IMR-90 (cell line): ENCODE measurements around the gene ZCWPW1.

ENCODE experiments used
- CTCF ChIP-seq: conservative IDR thresholded peaks from 2 replicates; pipeline ENCODE4 v1.5.1; 2012; ENCODE audit warnings: mild to moderate bottlenecking, low read depth, low read length, improper control_type of control experiment
- POLR2A ChIP-seq: IDR thresholded peaks from 2 replicates; pipeline ENCODE4 v1.6.1; 2012; ENCODE audit warnings: mild to moderate bottlenecking, low read depth, low read length
- RFX5 ChIP-seq: IDR thresholded peaks from 2 replicates; pipeline ENCODE4 v1.8.0; 2012; ENCODE audit warnings: low read depth, mild to moderate bottlenecking, low read length, moderate library complexity

GRCh38 chr7:100373261-100373831 is 55.2 kb downstream of the ZCWPW1 start, which contains the start of gene PILRA:
- no peak for TF ChIP-seq CTCF
- TF ChIP-seq RFX5: no peak
- no peak for TF ChIP-seq POLR2A
